WTC11 (cell line): Measurements from ENCODE around the gene GRM5. TPM values are rescaled to one million over a fixed set of nuclear protein-coding genes. Genes with fewer than 3 reads are reported as not detected.

Experiments used
- ATAC-seq: fragments of 200-7000 bp; cut with Tn5 transposase; 2 replicates; pipeline ENCODE4 v1.10.0; 2021; ENCODE audit warnings: mild to moderate bottlenecking, moderate library complexity
- CTCF ChIA-PET: fragments of 300-600 bp; sonication (Branson Sonifier 250); formaldehyde crosslinking; loops from one replicate; lab custom pipeline; 2021; ENCODE audit warnings: antibody characterized with exemption; lab: Charles Lee
- POLR2A ChIA-PET: fragments of 350-600 bp; sonication (Branson Sonifier 250); formaldehyde crosslinking; loops from one replicate; lab custom pipeline; 2021; ENCODE audit warnings: antibody characterized with exemption; lab: Charles Lee
- DNase-seq: peaks from one replicate; pipeline ENCODE4 v3.0.0; 2021; ENCODE audit warnings: low spot score
- H3K27ac Mint-ChIP-seq: 2 replicates; pipeline ENCODE4 v1.8.0; 2021; ENCODE audit warnings: mixed read lengths
- H3K27me3 Mint-ChIP-seq: 2 replicates; pipeline ENCODE4 v1.8.0; 2021; ENCODE audit warnings: low read depth, mild to moderate bottlenecking, moderate library complexity, mixed read lengths
- H3K36me3 Mint-ChIP-seq: 2 replicates; pipeline ENCODE4 v1.8.0; 2021; ENCODE audit warnings: mixed read lengths
- H3K4me1 Mint-ChIP-seq: 2 replicates; pipeline ENCODE4 v1.8.0; 2022; ENCODE audit warnings: mixed read lengths
- H3K4me3 Mint-ChIP-seq: 2 replicates; pipeline ENCODE4 v1.8.0; 2021; ENCODE audit warnings: mild to moderate bottlenecking, moderate library complexity, mixed read lengths
- H3K9me3 Mint-ChIP-seq: 2 replicates; pipeline ENCODE4 v1.8.0; 2021; ENCODE audit warnings: mixed read lengths
- ATF3 ChIP-seq: sonication (generic); formaldehyde crosslinking; conservative IDR thresholded peaks from 2 replicates; pipeline ENCODE4 v1.8.1; 2022; ENCODE audit warnings: mild to moderate bottlenecking, missing genetic modification reagents
- ATF6 ChIP-seq: sonication (generic); formaldehyde crosslinking; IDR thresholded peaks from 2 replicates; pipeline ENCODE4 v1.8.1; 2023; ENCODE audit warnings: mild to moderate bottlenecking, missing genetic modification reagents
- E2F1 ChIP-seq: sonication (generic); formaldehyde crosslinking; IDR thresholded peaks from 2 replicates; pipeline ENCODE4 v1.8.0; 2022; ENCODE audit warnings: mild to moderate bottlenecking, missing genetic modification reagents
- HMGXB4 ChIP-seq: sonication (generic); formaldehyde crosslinking; IDR thresholded peaks from 2 replicates; pipeline ENCODE4 v1.8.1; 2023; ENCODE audit warnings: mild to moderate bottlenecking, moderate library complexity, missing genetic modification reagents
- KAT7 ChIP-seq: sonication (generic); formaldehyde crosslinking; IDR thresholded peaks from 2 replicates; pipeline ENCODE4 v1.8.1; 2023; ENCODE audit warnings: missing genetic modification reagents, mild to moderate bottlenecking, borderline replicate concordance
- NFE2L1 ChIP-seq: sonication (generic); formaldehyde crosslinking; IDR thresholded peaks from 2 replicates; pipeline ENCODE4 v1.8.1; 2023; ENCODE audit warnings: missing genetic modification reagents
- ZBTB21 ChIP-seq: sonication (generic); formaldehyde crosslinking; IDR thresholded peaks from 2 replicates; pipeline ENCODE4 v1.8.1; 2023; ENCODE audit warnings: mild to moderate bottlenecking, missing genetic modification reagents, borderline replicate concordance
- ZBTB43 ChIP-seq: sonication (generic); formaldehyde crosslinking; IDR thresholded peaks from 2 replicates; pipeline ENCODE4 v1.8.1; 2023; ENCODE audit warnings: mild to moderate bottlenecking, missing genetic modification reagents
- ZNF423 ChIP-seq: fragments of 250-450 bp; sonication (Bioruptor Pico); IDR thresholded peaks from 2 replicates; pipeline ENCODE4 v2.1.2; 2022; ENCODE audit warnings: mild to moderate bottlenecking, moderate library complexity
- ZNF425 ChIP-seq: fragments of 250-450 bp; sonication (Bioruptor Pico); conservative IDR thresholded peaks from 2 replicates; pipeline ENCODE4 v1.9.0; 2021; ENCODE audit warnings: mild to moderate bottlenecking
- total RNA-seq: library from RNA; stranded (reverse); gene quantifications from 3 replicates; pipeline ENCODE4 v1.2.3, GENCODE V29; 2021
- TF ChIP-seq, protein P1 (sequence below): fragments of 250-450 bp; sonication (Bioruptor Pico); IDR thresholded peaks from 2 replicates; pipeline ENCODE4 v1.9.0; 2021; ENCODE audit warnings: moderate library complexity, mild to moderate bottlenecking, inconsistent platforms, borderline replicate concordance
- TF ChIP-seq, protein P2 (sequence below): sonication (generic); formaldehyde crosslinking; IDR thresholded peaks from 2 replicates; pipeline ENCODE4 v1.8.1; 2023; ENCODE audit warnings: mild to moderate bottlenecking, missing genetic modification reagents, moderate library complexity

The GRM5 gene
- total RNA-seq, 1 experiment from 2014 or later = 0.13 TPM

DNA sequence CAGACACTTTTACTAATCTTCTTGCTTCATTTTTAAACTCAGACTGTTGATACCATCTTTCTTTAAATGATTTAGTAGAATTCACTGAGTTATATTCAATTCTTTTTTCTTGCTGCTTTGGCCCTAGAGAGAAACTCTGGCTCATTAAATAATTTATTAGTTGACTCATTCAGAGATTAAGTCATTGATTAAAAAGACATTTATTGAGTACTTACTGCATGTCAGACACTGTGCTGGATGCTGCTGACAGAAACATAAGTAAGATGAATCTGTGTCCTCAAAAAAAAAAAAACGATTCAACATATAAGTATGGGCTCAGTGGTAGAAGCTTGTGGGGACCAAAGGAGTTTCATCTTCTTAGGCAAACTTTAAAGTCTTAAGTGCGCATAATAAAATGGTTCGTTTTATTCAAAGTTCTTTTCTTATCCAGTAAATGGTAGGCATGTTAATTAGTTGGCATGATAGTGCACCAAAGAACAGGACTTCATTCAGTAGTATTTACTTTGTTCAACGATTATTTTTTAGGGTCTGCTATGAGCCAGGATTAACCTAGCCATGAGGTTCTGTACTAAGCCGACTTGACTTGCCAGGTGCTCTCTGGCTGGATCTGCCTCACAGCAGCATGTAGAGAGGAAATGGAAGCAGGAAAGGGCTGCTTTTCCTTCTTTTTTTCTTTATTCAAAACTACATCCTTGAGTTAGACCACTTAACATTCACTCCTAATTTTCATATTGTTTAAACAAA, 447.3 kb downstream of the GRM5 start:
- no peaks in the 10 kb centered on the region for H3K36me3 Mint-ChIP-seq
- H3K4me3 Mint-ChIP-seq = no peak overlapping the region
- H3K27ac Mint-ChIP-seq = no peak overlapping the region
- DNase-seq = no peak
- H3K27me3 Mint-ChIP-seq = no peaks in the 10 kb centered on the region
- CTCF ChIA-PET = no interaction called here
- TF ChIP-seq ATF6 (CRISPR knock-in tag) (no peak), KAT7 (CRISPR knock-in tag) (no peak), HMGXB4 (CRISPR knock-in tag) (no peak), E2F1 (no peak), ZBTB43 (no peak), ZNF425 (no peak), ZNF423 (CRISPR knock-in tag) (no peak), ATF3 (no peak)
- TF ChIP-seq, all 79 proteins: peak for 0
- no peaks in the 10 kb centered on the region for H3K9me3 Mint-ChIP-seq
- peaks cover 22% of the 10 kb centered on the region for H3K4me1 Mint-ChIP-seq
- peak; percentile 58 for ATAC-seq
- POLR2A ChIA-PET = no interaction called here

GRCh38 chr11:88617226-88617625, 448.6 kb downstream of the GRM5 start:
- Mint-ChIP-seq H3K4me3 (no peak overlapping the region), H3K4me1 (peaks cover 22% of the 10 kb centered on the region), H3K36me3 (peaks cover 5% of the 10 kb centered on the region; the same call in 1 of the 2 replicates), H3K27ac (no peak overlapping the region), H3K9me3 (peaks cover 5% of the 10 kb centered on the region), H3K27me3 (no peaks in the 10 kb centered on the region)
- no peak for TF ChIP-seq ZBTB21 (CRISPR knock-in tag)
- TF ChIP-seq, protein P1, sequence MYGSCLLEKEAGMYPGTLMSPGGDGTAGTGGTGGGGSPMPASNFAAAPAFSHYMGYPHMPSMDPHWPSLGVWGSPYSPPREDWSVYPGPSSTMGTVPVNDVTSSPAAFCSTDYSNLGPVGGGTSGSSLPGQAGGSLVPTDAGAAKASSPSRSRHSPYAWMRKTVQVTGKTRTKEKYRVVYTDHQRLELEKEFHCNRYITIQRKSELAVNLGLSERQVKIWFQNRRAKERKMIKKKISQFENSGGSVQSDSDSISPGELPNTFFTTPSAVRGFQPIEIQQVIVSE (CRISPR knock-in tag) = no peak
- no peak for TF ChIP-seq HMGXB4 (CRISPR knock-in tag)
- TF ChIP-seq, protein P2, sequence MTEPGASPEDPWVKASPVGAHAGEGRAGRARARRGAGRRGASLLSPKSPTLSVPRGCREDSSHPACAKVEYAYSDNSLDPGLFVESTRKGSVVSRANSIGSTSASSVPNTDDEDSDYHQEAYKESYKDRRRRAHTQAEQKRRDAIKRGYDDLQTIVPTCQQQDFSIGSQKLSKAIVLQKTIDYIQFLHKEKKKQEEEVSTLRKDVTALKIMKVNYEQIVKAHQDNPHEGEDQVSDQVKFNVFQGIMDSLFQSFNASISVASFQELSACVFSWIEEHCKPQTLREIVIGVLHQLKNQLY (CRISPR knock-in tag) = no peak
- TF ChIP-seq NFE2L1 = no peak
- no peak for DNase-seq
- POLR2A ChIA-PET = no interaction called here
- ATAC-seq = no peak
- CTCF ChIA-PET = no interaction called here
